Measurements from ENCODE around the gene IRAK1. TPM values are rescaled to one million over a fixed set of nuclear protein-coding genes. Genes with fewer than 3 reads are reported as not detected.

Gene IRAK1
- total and polyA plus RNA-seq, 10 of the 15 experiments (the other 5 are each of a cell fraction or from before 2014, with no cell fraction given) = 4.2 to 136 (median 39.5) TPM

- peak; percentile 21; the same call in 1 of the 2 replicates for TF ChIP-seq ZNF687 (IDR thresholded peaks at IDR 0.05)
- 0 out of 2 replicates have a peak, but pooled peaks have one; percentile 27 for TF ChIP-seq NFIC (IDR thresholded peaks at IDR 0.05; ENCODE audit: low read depth, low read length)
- TF ChIP-seq LARP7 (IDR thresholded peaks at IDR 0.05) = no peak
- no peak for TF ChIP-seq HDAC6 (IDR thresholded peaks at IDR 0.05; ENCODE audit: unreplicated experiment)
- no peak for TF ChIP-seq RAD51 (IDR thresholded peaks at IDR 0.05)
- TF ChIP-seq TCF12 (IDR thresholded peaks at IDR 0.05; ENCODE audit: low read depth, low read length) = no peak
- no peak for TF ChIP-seq REST (IDR thresholded peaks at IDR 0.05; ENCODE audit: low read depth, low read length)
- no peak for TF ChIP-seq TCF7 (IDR thresholded peaks at IDR 0.05; ENCODE audit: borderline replicate concordance)
- no peak for TF ChIP-seq NR2C1 (IDR thresholded peaks at IDR 0.05)
Observed at GRCh38 chrX:154008521-154008920, 11.2 kb downstream of the IRAK1 start (continued).
